Astrocyte (in vitro differentiated cells and primary cell): ENCODE data around the gene PCDH12.

Source experiments
- CTCF ChIP-seq: IDR thresholded peaks from 2 replicates; pipeline ENCODE4 v1.5.1; 2011; ENCODE audit warnings: low read depth, mild to moderate bottlenecking, inconsistent platforms, low read length, moderate library complexity; ENCODE audit not compliant: insufficient read depth
- EZH2 ChIP-seq: IDR thresholded peaks from 2 replicates; pipeline ENCODE4 v1.6.1; 2012; ENCODE audit warnings: mild to moderate bottlenecking, low read length, inconsistent platforms; ENCODE audit not compliant: insufficient read depth

- TF ChIP-seq CTCF (no peak), EZH2 (no peak)
These were observed 20.4 kb upstream of the PCDH12 start for GRCh38 chr5:141978389-141978788.
